ENCODE results near the gene MYH10.

MYH10 gene

DNA sequence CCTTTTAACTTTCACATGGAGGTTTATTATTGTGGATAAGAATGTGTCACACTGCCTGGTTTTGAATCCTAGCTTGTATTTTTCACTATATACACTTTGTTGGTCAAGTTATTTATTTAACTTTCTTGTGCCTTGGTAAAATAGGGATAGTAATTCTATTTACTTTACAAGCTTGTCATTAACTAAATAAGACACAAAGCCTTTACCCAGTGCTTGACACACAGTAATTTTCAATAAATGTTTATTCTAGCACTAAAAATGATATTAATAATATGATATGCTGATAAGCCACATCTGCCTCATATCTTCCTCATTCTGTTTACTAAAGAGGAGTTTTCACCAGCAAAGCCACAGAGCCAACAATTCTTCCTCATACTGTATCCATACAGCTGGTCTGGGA is 27.8 kb downstream of the MYH10 start:
- DNase-seq, result no peak

- DNase-seq, result no peak
These were observed 31.0 kb downstream of the MYH10 start for GRCh38 chr17:8599351-8600011.

DNA sequence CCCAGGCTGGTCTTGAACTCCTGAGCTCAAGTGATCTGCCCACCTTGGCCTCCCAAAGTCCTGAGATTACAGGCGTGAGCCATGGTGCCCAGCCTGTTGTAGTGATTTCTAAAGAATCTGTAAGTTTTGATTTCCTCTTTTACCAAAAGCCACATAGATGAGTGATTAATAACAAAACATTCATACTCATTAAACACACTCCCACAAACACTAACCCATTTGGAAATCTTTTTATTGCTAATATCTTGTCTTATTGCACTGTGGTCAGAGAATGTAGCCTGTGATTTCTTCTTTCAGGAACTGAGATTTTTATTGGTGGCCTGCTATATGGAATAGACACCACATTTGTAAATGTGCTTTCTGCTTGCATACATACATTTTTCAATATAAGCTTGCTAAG is 31.6 kb downstream of the MYH10 start:
- DNase-seq, result no peak

- DNase-seq, result no peak
These were observed 36.7 kb downstream of the MYH10 start for GRCh38 chr17:8593830-8594229.

DNA sequence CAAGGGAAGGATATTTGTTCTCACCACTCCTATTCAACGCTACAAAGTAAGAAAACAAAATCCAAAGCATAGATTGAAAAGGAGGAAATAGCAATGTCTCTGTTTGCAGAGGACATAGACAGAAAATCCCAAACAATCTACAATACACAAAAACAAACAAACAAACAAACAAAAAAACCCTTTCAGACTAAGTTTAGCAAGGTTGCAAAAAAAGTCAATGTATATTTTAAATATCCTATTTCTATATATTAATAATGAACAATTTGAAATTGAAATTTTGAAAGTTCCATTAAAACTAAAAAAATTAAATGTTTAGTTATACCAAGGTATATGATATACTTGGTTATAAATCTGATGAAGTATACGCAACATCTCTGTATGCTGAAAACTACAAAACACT is 37.2 kb downstream of the MYH10 start:
- no peak for DNase-seq

DNA sequence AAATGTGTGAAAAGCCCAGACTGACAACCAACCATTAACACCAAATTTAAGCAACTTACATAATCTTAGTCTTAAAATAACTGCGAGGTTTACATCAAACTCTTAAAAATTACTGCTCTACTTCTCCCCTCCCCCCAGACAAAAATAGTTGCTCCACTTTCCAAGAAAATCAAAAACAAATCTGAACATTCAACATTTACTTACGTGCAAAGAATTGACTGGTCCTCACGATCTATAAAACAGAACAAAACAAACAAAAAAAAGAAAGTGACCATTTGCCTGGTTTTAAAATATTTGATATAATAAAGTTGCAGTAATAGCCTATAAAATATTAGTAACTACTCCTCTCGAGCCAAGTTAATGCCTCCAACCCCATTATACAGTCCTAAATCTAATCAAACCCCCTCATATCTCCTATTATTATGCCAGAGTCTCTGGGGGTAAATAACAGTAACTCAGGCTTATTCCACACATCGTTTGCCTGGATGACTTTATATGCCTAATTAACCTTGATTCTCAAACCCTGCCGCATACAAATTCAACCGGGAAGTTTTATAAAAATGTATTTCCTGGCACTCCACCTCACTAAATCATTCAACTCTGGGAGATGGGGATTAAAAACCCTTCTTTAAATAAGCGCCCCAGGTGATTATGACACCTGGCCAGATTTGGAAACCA is 41.5 kb downstream of the MYH10 start:
- DNase-seq, result no peak

DNA sequence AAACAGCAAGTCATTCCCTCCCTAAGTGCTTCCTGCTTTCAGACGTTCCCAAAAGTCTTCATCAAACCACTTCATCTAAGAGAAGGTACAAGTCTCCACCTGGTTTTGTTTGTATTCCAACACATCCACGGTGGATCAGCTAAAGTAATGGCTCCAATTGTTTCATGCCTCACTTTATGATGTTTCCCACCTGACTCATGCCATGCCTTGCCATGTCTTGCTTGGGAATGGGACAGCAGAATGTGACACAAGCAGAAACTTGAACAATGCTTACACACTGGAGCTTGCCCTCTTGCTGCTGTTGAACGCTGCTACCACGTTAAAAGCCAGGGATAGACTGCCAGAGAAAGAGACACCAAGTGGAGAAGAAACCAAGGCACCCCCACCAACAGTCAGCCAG is 43.8 kb downstream of the MYH10 start:
- DNase-seq, result no peak

GRCh38 chr17:8585911-8586310 is 44.6 kb downstream of the MYH10 start:
- DNase-seq, result no peak

DNA sequence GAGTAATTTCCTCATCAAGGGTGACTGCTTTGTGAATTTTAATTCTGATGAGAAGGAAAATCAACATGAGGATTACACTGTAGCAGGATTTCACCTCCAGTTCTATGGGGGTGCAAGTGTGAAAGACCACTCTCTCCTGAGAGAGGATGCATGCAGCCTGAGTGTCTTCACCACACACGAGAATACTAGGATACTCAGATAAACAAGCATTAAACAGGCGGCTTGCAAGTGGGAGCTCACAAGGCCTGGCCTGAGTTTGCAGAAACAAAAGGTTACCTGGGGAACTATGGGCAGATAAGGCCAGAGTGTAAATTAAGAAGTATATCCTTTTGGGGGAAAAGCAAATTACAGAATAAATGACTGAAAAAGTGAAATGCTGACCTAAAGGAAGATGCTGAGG is 46.6 kb downstream of the MYH10 start:
- no peak for DNase-seq

- DNase-seq, result no peak
These were observed 49.4 kb downstream of the MYH10 start for GRCh38 chr17:8580952-8581658.

DNA sequence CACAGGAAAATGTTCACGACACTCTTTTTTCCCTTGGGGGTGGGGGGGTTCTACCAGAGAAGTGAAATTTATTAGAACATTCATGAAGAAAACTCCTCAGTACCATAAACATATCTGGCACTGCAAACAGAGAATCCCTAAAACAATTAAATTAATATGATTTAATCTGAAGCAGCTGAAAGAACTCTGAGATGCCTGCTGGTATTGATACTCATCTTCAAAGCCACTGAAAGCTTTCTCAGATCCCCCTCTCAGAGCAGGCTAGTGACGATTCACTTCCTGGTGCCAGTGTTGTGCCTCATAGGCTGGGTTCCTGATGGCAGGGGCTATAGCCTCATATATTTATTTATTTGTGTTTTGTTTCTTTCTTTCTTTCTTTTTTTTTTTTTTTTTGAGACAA is 52.7 kb downstream of the MYH10 start:
- no peak for DNase-seq

- no peak for DNase-seq
These were observed 53.8 kb downstream of the MYH10 start for GRCh38 chr17:8576559-8577294.

DNA sequence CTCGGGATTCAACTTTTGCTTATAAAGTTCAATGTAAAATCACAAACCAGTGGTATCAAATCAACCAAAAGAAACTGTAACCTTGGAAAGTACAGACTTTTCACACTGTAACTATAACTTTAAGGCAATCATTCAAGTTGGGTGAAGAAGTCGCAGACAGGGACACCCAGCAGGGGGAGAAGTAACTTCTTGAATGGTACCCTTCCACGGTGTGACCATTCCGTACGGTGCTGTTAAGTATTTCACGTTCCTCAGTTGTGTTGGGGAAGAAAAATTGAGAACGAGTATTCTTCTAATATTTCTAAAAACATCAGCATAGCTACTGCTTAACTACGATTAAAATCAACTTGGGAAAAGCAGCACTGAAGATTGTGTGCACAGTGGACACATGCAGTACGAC is 55.8 kb downstream of the MYH10 start:
- DNase-seq, result no peak

- DNase-seq, result no peak
These were observed 57.8 kb downstream of the MYH10 start for GRCh38 chr17:8572764-8573163.

DNA sequence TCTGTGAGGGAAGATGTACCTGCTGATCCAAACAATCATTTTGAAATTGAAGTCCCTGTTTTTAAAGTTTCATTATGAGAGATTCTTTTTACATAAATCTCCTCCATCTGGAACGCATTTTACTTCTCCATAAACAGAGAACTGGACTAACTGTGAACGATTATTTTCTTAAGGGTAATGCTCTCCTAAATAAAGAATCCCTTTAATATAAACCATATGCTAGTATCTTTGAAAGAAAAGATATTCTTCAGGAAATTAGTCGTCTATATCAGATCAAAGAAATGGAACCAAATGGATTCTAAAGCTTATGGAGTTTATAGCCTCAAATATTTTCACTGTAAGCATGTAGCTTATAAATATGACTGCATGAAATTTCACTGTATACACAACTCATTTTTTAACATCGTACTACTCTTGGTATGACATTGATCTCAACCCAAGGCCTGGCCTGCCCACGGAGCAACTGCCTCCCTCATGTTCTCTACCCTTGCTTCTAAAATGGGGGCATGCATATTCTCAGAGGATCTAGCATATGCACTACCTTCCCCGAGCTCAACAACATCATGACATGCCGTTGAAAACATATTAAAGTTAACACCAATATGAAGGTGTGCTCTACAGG is 66.4 kb downstream of the MYH10 start:
- no peak for DNase-seq

- no peak for DNase-seq
These were observed 67.3 kb downstream of the MYH10 start for GRCh38 chr17:8563024-8563776.

- DNase-seq, result no peak
These were observed 72.4 kb downstream of the MYH10 start for GRCh38 chr17:8558144-8558543.

DNA sequence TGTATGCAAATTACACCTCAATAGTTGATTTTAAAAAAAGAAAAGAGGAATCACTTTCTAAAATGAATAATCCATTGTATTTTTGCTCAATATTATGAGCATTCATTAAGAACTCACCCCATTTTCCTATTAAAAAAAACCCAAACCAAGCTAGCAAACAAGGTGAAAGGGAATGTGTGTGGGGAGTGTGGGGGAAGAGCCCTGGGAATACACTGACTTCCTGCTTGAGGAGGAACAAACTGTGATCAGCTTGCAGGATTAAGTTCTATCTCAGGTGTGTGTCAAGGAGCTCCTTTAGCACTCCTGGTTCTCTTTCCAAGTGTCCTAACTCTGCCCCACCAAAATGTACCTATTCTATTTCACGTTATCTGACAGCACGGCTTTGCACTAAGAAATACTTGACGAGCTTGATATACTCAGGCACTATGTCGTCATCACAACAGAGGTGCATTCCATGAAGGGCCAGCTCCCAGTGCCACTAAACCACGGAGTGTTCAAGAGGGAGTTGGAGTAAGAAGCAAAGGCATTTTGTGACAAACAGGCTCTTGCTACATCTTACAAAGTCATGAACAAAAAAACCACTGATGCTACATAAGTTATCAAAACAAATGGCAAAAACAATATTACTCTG is 73.2 kb downstream of the MYH10 start:
- DNase-seq, result no peak

DNA sequence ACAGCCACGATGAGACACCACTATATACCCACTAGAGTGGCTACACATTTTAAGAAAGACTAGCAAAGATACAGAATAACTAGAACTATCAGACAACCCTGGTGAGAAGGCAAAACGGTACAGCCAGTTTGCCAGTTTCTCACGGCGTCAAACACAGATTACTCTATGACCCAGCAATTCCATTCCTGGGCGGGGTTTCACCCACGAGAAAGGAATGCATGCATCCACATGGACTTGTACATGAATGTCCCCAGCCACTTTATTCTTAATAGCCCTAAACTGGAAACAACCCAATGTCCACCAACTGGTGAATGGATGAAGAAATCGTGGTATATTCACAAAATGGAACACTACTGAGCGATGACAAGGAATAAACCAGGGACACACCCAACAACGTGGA is 74.5 kb downstream of the MYH10 start:
- no peak for DNase-seq

- no peak for DNase-seq
These were observed 75.5 kb downstream of the MYH10 start for GRCh38 chr17:8555062-8555461.

GRCh38 chr17:8552577-8553320 is 77.8 kb downstream of the MYH10 start:
- no peak for DNase-seq

Measured in stimulated activated CD4-positive, alpha-beta T cell treated with anti-CD3 and anti-CD28 coated beads, Interleukin-2, amount 100 ng/mL, for 24 hours (primary cell).